ENCODE measurements around the gene SLC25A52. TPM values are rescaled to one million over a fixed set of nuclear protein-coding genes. Genes with fewer than 3 reads are reported as not detected.
"Not testable (repeated sequence)": the region's sequence is repeated elsewhere in the genome, so short reads cannot be mapped to it uniquely, and the experiment has no call there.

SLC25A52 gene, protein sequence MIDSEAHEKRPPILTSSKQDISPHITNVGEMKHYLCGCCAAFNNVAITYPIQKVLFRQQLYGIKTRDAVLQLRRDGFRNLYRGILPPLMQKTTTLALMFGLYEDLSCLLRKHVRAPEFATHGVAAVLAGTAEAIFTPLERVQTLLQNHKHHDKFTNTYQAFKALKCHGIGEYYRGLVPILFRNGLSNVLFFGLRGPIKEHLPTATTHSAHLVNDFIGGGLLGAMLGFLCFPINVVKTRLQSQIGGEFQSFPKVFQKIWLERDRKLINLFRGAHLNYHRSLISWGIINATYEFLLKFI
- total RNA-seq, result not detected in 2 replicates

- DNase-seq (ENCODE audit: low read depth), result no peak
- Histone ChIP-seq H3K27me3 (ENCODE audit: control insufficient read depth, insufficient read depth, low read length) (no peaks in the 10 kb centered on the region), H3K4me3 (ENCODE audit: low read depth, low read length) (no peak within 1 kb of the TSS), H3K36me3 (ENCODE audit: control insufficient read depth, insufficient read depth, low read length) (no peaks in the 10 kb centered on the region)
- TF ChIP-seq, protein P1, sequence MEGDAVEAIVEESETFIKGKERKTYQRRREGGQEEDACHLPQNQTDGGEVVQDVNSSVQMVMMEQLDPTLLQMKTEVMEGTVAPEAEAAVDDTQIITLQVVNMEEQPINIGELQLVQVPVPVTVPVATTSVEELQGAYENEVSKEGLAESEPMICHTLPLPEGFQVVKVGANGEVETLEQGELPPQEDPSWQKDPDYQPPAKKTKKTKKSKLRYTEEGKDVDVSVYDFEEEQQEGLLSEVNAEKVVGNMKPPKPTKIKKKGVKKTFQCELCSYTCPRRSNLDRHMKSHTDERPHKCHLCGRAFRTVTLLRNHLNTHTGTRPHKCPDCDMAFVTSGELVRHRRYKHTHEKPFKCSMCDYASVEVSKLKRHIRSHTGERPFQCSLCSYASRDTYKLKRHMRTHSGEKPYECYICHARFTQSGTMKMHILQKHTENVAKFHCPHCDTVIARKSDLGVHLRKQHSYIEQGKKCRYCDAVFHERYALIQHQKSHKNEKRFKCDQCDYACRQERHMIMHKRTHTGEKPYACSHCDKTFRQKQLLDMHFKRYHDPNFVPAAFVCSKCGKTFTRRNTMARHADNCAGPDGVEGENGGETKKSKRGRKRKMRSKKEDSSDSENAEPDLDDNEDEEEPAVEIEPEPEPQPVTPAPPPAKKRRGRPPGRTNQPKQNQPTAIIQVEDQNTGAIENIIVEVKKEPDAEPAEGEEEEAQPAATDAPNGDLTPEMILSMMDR (IDR thresholded peaks at IDR 0.05; ENCODE audit: insufficient read depth, low read length, poor library complexity, severe bottlenecking), result no peak
Measured at GRCh38 chr18:31760695-31761094, at the start of gene SLC25A52. Gene SLC25A52, minus strand, starts transcription at chr18:31760880. Its CDS starts 219 bp downstream, at chr18:31760661.

- not testable (repeated sequence) for DNase-seq (ENCODE audit: low read depth); H3K4me3 ChIP-seq (ENCODE audit: low read depth, low read length); H3K36me3 ChIP-seq (ENCODE audit: control insufficient read depth, insufficient read depth, low read length); H3K27me3 ChIP-seq (ENCODE audit: control insufficient read depth, insufficient read depth, low read length)
Measured at GRCh38 chr18:31809049-31809448, 48.4 kb upstream of the SLC25A52 start.

GRCh38 chr18:31801078-31801477 is 40.4 kb upstream of the SLC25A52 start:
- TF ChIP-seq, protein P1 (IDR thresholded peaks at IDR 0.05; ENCODE audit: insufficient read depth, low read length, poor library complexity, severe bottlenecking), result no peak
- H3K36me3 ChIP-seq (ENCODE audit: control insufficient read depth, insufficient read depth, low read length), result no peaks in the 10 kb centered on the region
- no peak overlapping the region for H3K4me3 ChIP-seq (ENCODE audit: low read depth, low read length)
- DNase-seq (ENCODE audit: low read depth), result no peak
- no peaks in the 10 kb centered on the region for H3K27me3 ChIP-seq (ENCODE audit: control insufficient read depth, insufficient read depth, low read length)

DNA sequence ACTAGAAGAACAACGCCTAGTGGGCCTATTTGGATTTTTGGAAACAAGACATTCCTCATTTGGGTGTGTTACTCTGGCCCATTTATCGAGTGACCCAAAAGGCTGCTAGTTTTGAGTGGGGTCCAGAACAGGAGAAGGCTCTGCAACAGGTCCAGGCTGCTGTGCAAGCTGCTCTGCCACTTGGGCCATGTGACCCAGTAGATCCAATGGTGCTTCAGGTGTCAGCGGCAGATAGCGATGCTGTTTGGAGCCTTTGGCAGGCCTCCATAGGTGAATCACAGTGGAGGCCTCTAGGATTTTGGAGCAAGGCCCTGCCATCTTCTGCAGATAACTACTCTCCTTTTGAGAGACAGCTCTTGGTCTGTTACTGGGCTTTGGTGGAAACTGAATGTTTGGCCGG is 38.6 kb upstream of the SLC25A52 start:
- H3K36me3 ChIP-seq (ENCODE audit: control insufficient read depth, insufficient read depth, low read length); DNase-seq (ENCODE audit: low read depth); H3K27me3 ChIP-seq (ENCODE audit: control insufficient read depth, insufficient read depth, low read length); H3K4me3 ChIP-seq (ENCODE audit: low read depth, low read length): not testable (repeated sequence)

- H3K36me3 ChIP-seq (ENCODE audit: control insufficient read depth, insufficient read depth, low read length), result no peaks in the 10 kb centered on the region
- H3K4me3 ChIP-seq (ENCODE audit: low read depth, low read length), result no peak overlapping the region
- no peak for DNase-seq (ENCODE audit: low read depth)
- no peaks in the 10 kb centered on the region for H3K27me3 ChIP-seq (ENCODE audit: control insufficient read depth, insufficient read depth, low read length)
- TF ChIP-seq, protein P1 (IDR thresholded peaks at IDR 0.05; ENCODE audit: insufficient read depth, low read length, poor library complexity, severe bottlenecking), result no peak
Measured at GRCh38 chr18:31798399-31798798, 37.7 kb upstream of the SLC25A52 start.

DNA sequence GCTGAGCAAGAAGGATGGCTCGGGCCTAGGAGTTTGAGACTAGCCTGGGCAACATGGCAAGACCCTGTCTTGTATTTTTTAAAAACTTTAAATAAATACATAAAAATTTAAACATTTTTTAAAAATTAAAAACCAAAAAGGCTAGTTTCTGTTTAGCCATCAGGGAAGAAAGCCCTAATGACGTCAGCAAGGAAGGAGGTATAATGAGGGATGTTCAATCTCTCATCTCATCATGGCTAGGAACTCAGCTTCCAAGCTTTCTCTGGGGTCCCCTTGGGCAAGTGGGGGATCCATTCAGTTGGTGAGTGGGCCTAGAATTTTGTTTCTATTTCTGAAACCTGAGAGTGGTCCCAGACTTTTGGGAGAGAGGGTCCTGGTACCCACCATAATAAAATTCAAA is 35.1 kb upstream of the SLC25A52 start:
- Histone ChIP-seq H3K4me3 (ENCODE audit: low read depth, low read length) (no peak overlapping the region), H3K36me3 (ENCODE audit: control insufficient read depth, insufficient read depth, low read length) (no peaks in the 10 kb centered on the region), H3K27me3 (ENCODE audit: control insufficient read depth, insufficient read depth, low read length) (no peaks in the 10 kb centered on the region)
- no peak for DNase-seq (ENCODE audit: low read depth)
- TF ChIP-seq, protein P1 (IDR thresholded peaks at IDR 0.05; ENCODE audit: insufficient read depth, low read length, poor library complexity, severe bottlenecking), result no peak

DNA sequence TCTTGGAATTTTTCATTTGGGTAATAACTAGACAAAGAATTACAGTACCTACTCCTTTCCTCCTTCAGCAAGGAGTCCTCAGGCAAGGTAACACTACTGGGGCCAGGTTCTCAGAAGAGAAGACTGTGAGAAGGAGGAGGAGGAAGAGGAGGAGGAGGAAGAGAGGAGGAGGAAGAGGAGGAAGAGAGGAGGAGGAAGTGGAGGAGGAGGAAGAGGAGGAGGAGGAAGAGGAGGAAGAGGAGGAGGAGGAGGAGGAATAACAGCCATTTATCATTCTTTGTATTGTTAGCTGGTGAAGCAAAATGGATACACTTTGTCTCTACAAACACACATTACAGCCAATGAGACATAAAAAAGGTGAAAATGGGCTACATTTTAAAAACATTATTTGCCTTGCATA is 32.9 kb upstream of the SLC25A52 start:
- no peaks in the 10 kb centered on the region for H3K36me3 ChIP-seq (ENCODE audit: control insufficient read depth, insufficient read depth, low read length)
- no peaks in the 10 kb centered on the region for H3K27me3 ChIP-seq (ENCODE audit: control insufficient read depth, insufficient read depth, low read length)
- DNase-seq (ENCODE audit: low read depth), result no peak
- TF ChIP-seq, protein P1 (IDR thresholded peaks at IDR 0.05; ENCODE audit: insufficient read depth, low read length, poor library complexity, severe bottlenecking), result no peak
- no peak overlapping the region for H3K4me3 ChIP-seq (ENCODE audit: low read depth, low read length)
